Skin epidermis (tissue), 12 donors: ENCODE measurements around the gene SIRT2.

Experiments
- H3K27ac ChIP-seq, 21 experiments: fragments of 200-600 bp; sonication (generic) in 11 of 21; one replicate each; pipeline ENCODE4 v1.5.0; 2020; ENCODE audit warnings: mild to moderate bottlenecking in 3 of 21, inconsistent platforms in 2 of 21, moderate library complexity in 2 of 21
- H3K4me3 ChIP-seq, 7 experiments: fragments of 200-600 bp; sonication (generic) in 2 of 7; one replicate each; pipeline ENCODE4 v1.5.0; 2020; ENCODE audit warnings: inconsistent platforms in 2 of 7, mild to moderate bottlenecking in 2 of 7, moderate library complexity in 1 of 7

Gene SIRT2

GRCh38 chr19:38850436-38850975 is 48.9 kb downstream of the SIRT2 start:
- H3K4me3 ChIP-seq: peak overlapping the region; percentile 47 to 88 (median 79)
- peak overlapping the region; percentile 94 to 100 (median 99) for H3K27ac ChIP-seq

- H3K4me3 ChIP-seq: peak within 1 kb of the TSS; percentile 74 to 99 (median 89)
Measured at GRCh38 chr19:38849860-38850435, 49.5 kb downstream of the SIRT2 start, which contains the start of gene HNRNPL. HNRNPL (minus strand) TSS chr19:38849986; CDS start chr19:38849966, 20 bp downstream.

GRCh38 chr19:38849147-38849859 is 50.1 kb downstream of the SIRT2 start:
- Histone ChIP-seq H3K27ac (peak overlapping the region; percentile 97 to 100 (median 100)), H3K4me3 (peak overlapping the region; percentile 71 to 99 (median 89))

More at GRCh38 chr19:38849860-38850435, 49.5 kb downstream of the SIRT2 start, which contains the start of gene HNRNPL:
- H3K27ac ChIP-seq: peak within 1 kb of the TSS; percentile 97 to 100 (median 100)

GRCh38 chr19:38848299-38849146 is 50.9 kb downstream of the SIRT2 start:
- Histone ChIP-seq H3K4me3 (peak overlapping the region; percentile 71 to 99 (median 89)), H3K27ac (peak overlapping the region in 20 of 21 experiments; percentile 64 to 100 (median 100))

- peak overlapping the region in 1 of 21 experiments; percentile 39 for H3K27ac ChIP-seq
- H3K4me3 ChIP-seq: no peak overlapping the region
Measured at GRCh38 chr19:38846097-38846496, 53.3 kb downstream of the SIRT2 start.

GRCh38 chr19:38845374-38846024 is 53.9 kb downstream of the SIRT2 start:
- Histone ChIP-seq H3K4me3 (no peak overlapping the region), H3K27ac (peak overlapping the region in 2 of 21 experiments; percentile 14 to 39)

- H3K27ac ChIP-seq: peak overlapping the region in 4 of 21 experiments; percentile 8 to 33 (median 10)
Measured at GRCh38 chr19:38844093-38844686, 55.2 kb downstream of the SIRT2 start.

GRCh38 chr19:38843175-38843758 is 56.2 kb downstream of the SIRT2 start:
- Histone ChIP-seq H3K4me3 (no peak overlapping the region), H3K27ac (peak overlapping the region in 7 of 21 experiments; percentile 8 to 66 (median 53))

More at GRCh38 chr19:38844093-38844686, 55.2 kb downstream of the SIRT2 start:
- no peak overlapping the region for H3K4me3 ChIP-seq

GRCh38 chr19:38842439-38843174 is 56.8 kb downstream of the SIRT2 start:
- Histone ChIP-seq H3K4me3 (no peak overlapping the region), H3K27ac (peak overlapping the region in 8 of 21 experiments; percentile 6 to 66 (median 56))

- Histone ChIP-seq H3K4me3 (no peak overlapping the region), H3K27ac (peak overlapping the region in 9 of 21 experiments; percentile 8 to 64 (median 24))
Measured at GRCh38 chr19:38841787-38842438, 57.5 kb downstream of the SIRT2 start.

GRCh38 chr19:38841180-38841766 is 58.1 kb downstream of the SIRT2 start:
- no peak overlapping the region for H3K4me3 ChIP-seq
- H3K27ac ChIP-seq: peak overlapping the region in 9 of 21 experiments; percentile 8 to 73 (median 52)

- peak overlapping the region in 10 of 21 experiments; percentile 8 to 85 (median 62) for H3K27ac ChIP-seq
Measured at GRCh38 chr19:38840583-38840968, 58.8 kb downstream of the SIRT2 start.

GRCh38 chr19:38839816-38840582 is 59.4 kb downstream of the SIRT2 start:
- Histone ChIP-seq H3K4me3 (no peak overlapping the region), H3K27ac (peak overlapping the region in 17 of 21 experiments; percentile 15 to 86 (median 68))

More at GRCh38 chr19:38840583-38840968, 58.8 kb downstream of the SIRT2 start:
- no peak overlapping the region for H3K4me3 ChIP-seq

- H3K4me3 ChIP-seq: no peak overlapping the region
- peak overlapping the region in 19 of 21 experiments; percentile 6 to 86 (median 68) for H3K27ac ChIP-seq
Measured at GRCh38 chr19:38838986-38839761, 60.2 kb downstream of the SIRT2 start.
